ENCODE results near the gene SPNS2. TPM values are rescaled to one million over a fixed set of nuclear protein-coding genes. Genes with fewer than 3 reads are reported as not detected.

SPNS2 gene
- polyA plus RNA-seq, 3 donors = 0.23 to 0.33 TPM; not detected in 1

DNA sequence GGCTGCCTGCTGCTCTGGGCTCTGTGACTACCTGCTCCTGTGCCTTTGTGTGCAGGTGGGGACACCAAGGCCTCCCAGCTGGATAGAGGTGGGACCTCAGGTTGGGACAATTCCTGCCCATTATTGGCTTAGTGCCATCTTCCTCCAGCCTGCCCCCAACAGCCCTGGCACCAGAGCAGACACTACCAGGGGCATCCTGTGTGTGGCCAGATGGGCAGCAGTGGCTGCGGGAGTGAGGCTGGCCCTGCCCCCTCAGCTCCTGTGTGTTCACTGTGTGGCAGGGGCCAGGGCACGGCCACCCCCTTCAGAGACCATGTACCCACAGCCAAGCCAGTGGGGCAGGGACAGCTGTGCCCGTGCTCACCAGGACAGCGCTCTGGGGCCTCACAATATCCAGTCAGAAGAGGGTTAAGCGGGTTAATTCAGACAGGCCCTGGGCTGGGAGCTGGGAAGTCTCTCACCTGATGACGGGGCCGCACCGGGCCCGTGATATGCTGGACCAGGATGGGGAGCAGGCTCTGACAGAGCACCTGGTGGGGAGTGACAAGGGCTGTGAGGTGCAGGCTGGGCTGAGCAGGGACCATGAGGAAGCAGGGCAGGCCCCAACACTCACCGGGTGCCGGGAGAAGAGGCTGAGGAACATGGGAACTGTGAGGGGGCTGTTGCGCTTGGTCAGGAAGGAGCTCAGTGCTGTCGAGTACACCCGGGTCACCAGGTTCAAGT lies 43.5 kb downstream of the SPNS2 start:
- H4K20me1 ChIP-seq (ENCODE audit: insufficient read depth, low read length) = no peaks in the 10 kb centered on the region
- Mint-ChIP-seq H3K4me1 (peaks cover 5% of the 10 kb centered on the region), H3K36me3 (peaks cover 49 to 91% of the 10 kb centered on the region in 2 donors), H3K27ac (peak overlapping the region in 1 of 7 donors; percentile 60), H3K27me3 (ENCODE audit: low read depth in 3 of 3) (peaks cover 0 to 5% (median 0%) of the 10 kb centered on the region in 3 donors), H3K4me3 (no peak overlapping the region), H3K9me3 (no peaks in the 10 kb centered on the region)
- H3K9ac ChIP-seq (ENCODE audit: insufficient read depth, low read length, poor library complexity, severe bottlenecking) = no peak overlapping the region
- DNase-seq = no peak
- intact Hi-C loops (cut with micrococcal nuclease) = no loop called here
- 97% methylated on average over 14 of the region's 14 CpGs for WGBS (ENCODE audit: insufficient coverage)
- no peak overlapping the region for H2AFZ ChIP-seq (ENCODE audit: insufficient read depth, low read depth, low read length, poor library complexity, severe bottlenecking)
- no peaks in the 10 kb centered on the region for H3K79me2 ChIP-seq (ENCODE audit: insufficient read depth, low read length)
- no peak overlapping the region for H3K4me3 ChIP-seq (replicated peaks in 1 of 3; ENCODE audit: low read depth in 2 of 3, low read length in 3 of 3)
- H3K9me3 ChIP-seq (replicated peaks in 1 of 2; ENCODE audit: control insufficient read depth in 1 of 2, insufficient read depth in 1 of 2, low read length in 2 of 2) = no peaks in the 10 kb centered on the region
- H3K4me2 ChIP-seq (replicated peaks; ENCODE audit: extremely low read depth, low read length, poor library complexity, severe bottlenecking) = no peak overlapping the region
- no peaks in the 10 kb centered on the region for H3K27me3 ChIP-seq (ENCODE audit: control insufficient read depth in 2 of 2, insufficient read depth in 2 of 2, low read length in 2 of 2)
- peaks cover under 1 to 3% of the 10 kb centered on the region in 2 donors for H3K4me1 ChIP-seq (ENCODE audit: control insufficient read depth in 1 of 2, insufficient read depth in 2 of 2, low read length in 2 of 2)
- TF ChIP-seq, protein P1, sequence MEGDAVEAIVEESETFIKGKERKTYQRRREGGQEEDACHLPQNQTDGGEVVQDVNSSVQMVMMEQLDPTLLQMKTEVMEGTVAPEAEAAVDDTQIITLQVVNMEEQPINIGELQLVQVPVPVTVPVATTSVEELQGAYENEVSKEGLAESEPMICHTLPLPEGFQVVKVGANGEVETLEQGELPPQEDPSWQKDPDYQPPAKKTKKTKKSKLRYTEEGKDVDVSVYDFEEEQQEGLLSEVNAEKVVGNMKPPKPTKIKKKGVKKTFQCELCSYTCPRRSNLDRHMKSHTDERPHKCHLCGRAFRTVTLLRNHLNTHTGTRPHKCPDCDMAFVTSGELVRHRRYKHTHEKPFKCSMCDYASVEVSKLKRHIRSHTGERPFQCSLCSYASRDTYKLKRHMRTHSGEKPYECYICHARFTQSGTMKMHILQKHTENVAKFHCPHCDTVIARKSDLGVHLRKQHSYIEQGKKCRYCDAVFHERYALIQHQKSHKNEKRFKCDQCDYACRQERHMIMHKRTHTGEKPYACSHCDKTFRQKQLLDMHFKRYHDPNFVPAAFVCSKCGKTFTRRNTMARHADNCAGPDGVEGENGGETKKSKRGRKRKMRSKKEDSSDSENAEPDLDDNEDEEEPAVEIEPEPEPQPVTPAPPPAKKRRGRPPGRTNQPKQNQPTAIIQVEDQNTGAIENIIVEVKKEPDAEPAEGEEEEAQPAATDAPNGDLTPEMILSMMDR (IDR thresholded peaks at IDR 0.05) = no peak
- peaks cover 77 to 85% of the 10 kb centered on the region in 2 donors for H3K36me3 ChIP-seq (replicated peaks in 1 of 2; ENCODE audit: control insufficient read depth in 1 of 2, insufficient read depth in 2 of 2, low read length in 2 of 2)
- H3K27ac ChIP-seq (ENCODE audit: low read depth in 1 of 2, low read length in 2 of 2) = no peak overlapping the region

DNA sequence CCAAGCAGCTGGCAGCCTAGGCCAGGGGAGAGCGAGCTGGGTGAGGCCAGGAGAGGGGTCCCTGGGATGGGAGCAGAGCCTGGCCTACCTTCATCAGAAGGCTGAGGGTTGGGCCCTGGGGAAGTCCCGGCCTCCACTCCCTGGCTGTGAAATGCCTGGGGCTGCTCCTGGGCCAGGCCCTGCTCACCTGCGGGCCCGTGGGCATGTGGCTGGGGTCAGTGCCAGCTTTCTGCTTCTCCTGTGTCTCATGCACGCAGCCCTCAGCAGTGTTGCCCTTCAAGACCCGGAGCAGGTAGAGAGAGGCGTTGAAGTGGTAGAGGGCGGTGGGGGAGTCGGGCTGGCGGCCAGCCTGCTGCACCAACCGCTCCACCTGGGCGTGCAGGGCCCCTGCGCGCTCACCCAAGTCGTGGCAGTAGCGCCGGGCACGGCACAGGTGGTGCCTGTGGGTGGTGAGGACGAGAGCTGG lies 44.1 kb downstream of the SPNS2 start:
- Histone ChIP-seq H3K4me1 (ENCODE audit: control insufficient read depth in 1 of 2, insufficient read depth in 2 of 2, low read length in 2 of 2) (no peaks in the 10 kb centered on the region), H3K79me2 (ENCODE audit: insufficient read depth, low read length) (no peaks in the 10 kb centered on the region), H3K9me3 (replicated peaks in 1 of 2; ENCODE audit: control insufficient read depth in 1 of 2, insufficient read depth in 1 of 2, low read length in 2 of 2) (no peaks in the 10 kb centered on the region), H3K9ac (ENCODE audit: insufficient read depth, low read length, poor library complexity, severe bottlenecking) (no peak overlapping the region), H3K36me3 (replicated peaks in 1 of 2; ENCODE audit: control insufficient read depth in 1 of 2, insufficient read depth in 2 of 2, low read length in 2 of 2) (peaks cover 79 to 88% of the 10 kb centered on the region in 2 donors), H3K27ac (ENCODE audit: low read depth in 1 of 2, low read length in 2 of 2) (no peak overlapping the region), H4K20me1 (ENCODE audit: insufficient read depth, low read length) (no peaks in the 10 kb centered on the region), H2AFZ (ENCODE audit: insufficient read depth, low read depth, low read length, poor library complexity, severe bottlenecking) (no peak overlapping the region), H3K27me3 (ENCODE audit: control insufficient read depth in 2 of 2, insufficient read depth in 2 of 2, low read length in 2 of 2) (no peaks in the 10 kb centered on the region), H3K4me3 (replicated peaks in 1 of 3; ENCODE audit: low read depth in 2 of 3, low read length in 3 of 3) (no peak overlapping the region), H3K4me2 (replicated peaks; ENCODE audit: extremely low read depth, low read length, poor library complexity, severe bottlenecking) (no peak overlapping the region)
- Mint-ChIP-seq H3K4me1 (peaks cover under 1% of the 10 kb centered on the region), H3K36me3 (peaks cover 54 to 94% of the 10 kb centered on the region in 2 donors), H3K27ac (peak overlapping the region in 1 of 7 donors; percentile 60), H3K4me3 (no peak overlapping the region), H3K27me3 (ENCODE audit: low read depth in 3 of 3) (peaks cover 0 to 6% (median 0%) of the 10 kb centered on the region in 3 donors), H3K9me3 (no peaks in the 10 kb centered on the region)
- no peak for DNase-seq
- TF ChIP-seq, protein P1 (IDR thresholded peaks at IDR 0.05) = no peak
- WGBS (ENCODE audit: insufficient coverage) = 91% methylated on average over 11 of the region's 19 CpGs
- intact Hi-C loops (cut with micrococcal nuclease) = no loop called here
